Activated CD8-positive, alpha-beta memory T cell treated with anti-CD3 and anti-CD28 coated beads, Interleukin-2, amount 50 U/mL, for 24 hours (primary cell): ENCODE measurements around the gene DAPK3.
"Not testable (repeated sequence)": the region's sequence is repeated elsewhere in the genome, so short reads cannot be mapped to it uniquely, and the experiment has no call there.

Source experiments
- DNase-seq: peaks from one replicate; pipeline ENCODE4 v3.0.0-alpha.2; 2020; ENCODE audit errors: extremely low read depth

Gene DAPK3

GRCh38 chr19:3970808-3971598 is at the start of gene DAPK3:
DAPK3 (minus strand) TSS chr19:3971099; CDS start chr19:3969735, 1,364 bp downstream.
- DNase-seq, result peak; percentile 87

- DNase-seq, result no peak
Observed at GRCh38 chr19:4019578-4019977, 48.7 kb upstream of the DAPK3 start.

GRCh38 chr19:4018775-4019504 is 48.0 kb upstream of the DAPK3 start:
- no peak for DNase-seq

GRCh38 chr19:4018140-4018613 is 47.3 kb upstream of the DAPK3 start:
- no peak for DNase-seq

- DNase-seq, result no peak
Observed at GRCh38 chr19:4016903-4017638, 46.2 kb upstream of the DAPK3 start.

- no peak for DNase-seq
Observed at GRCh38 chr19:4016486-4016885, 45.6 kb upstream of the DAPK3 start.

GRCh38 chr19:4015705-4016402 is 45.0 kb upstream of the DAPK3 start:
- DNase-seq, result no peak

GRCh38 chr19:4014541-4015491 is 43.9 kb upstream of the DAPK3 start:
- DNase-seq, result no peak

GRCh38 chr19:4013886-4014540 is 43.1 kb upstream of the DAPK3 start:
- no peak for DNase-seq

- no peak for DNase-seq
Observed at GRCh38 chr19:4012975-4013634, 42.2 kb upstream of the DAPK3 start.

- no peak for DNase-seq
Observed at GRCh38 chr19:4012092-4012974, 41.4 kb upstream of the DAPK3 start.

GRCh38 chr19:4011430-4011829 is 40.5 kb upstream of the DAPK3 start:
- DNase-seq, result not testable (repeated sequence)

- no peak for DNase-seq
Observed at GRCh38 chr19:4010808-4011110, 39.9 kb upstream of the DAPK3 start.

GRCh38 chr19:4009990-4010807 is 39.3 kb upstream of the DAPK3 start:
- DNase-seq, result no peak

- DNase-seq, result no peak
Observed at GRCh38 chr19:4007836-4008539, 37.1 kb upstream of the DAPK3 start.

- peak; percentile 75 for DNase-seq
Observed at GRCh38 chr19:4007021-4007835, 36.3 kb upstream of the DAPK3 start, which contains the start of gene PIAS4. PIAS4 (plus strand) TSS chr19:4007736; CDS start chr19:4007761, 25 bp downstream.
